ENCODE data around the gene SELPLG.

The SELPLG gene

GRCh38 chr12:108605690-108606406, 27.8 kb downstream of the SELPLG start:
- DNase-seq (ENCODE audit: low read depth in 1 of 2, low spot score in 1 of 2), result no peak

DNA sequence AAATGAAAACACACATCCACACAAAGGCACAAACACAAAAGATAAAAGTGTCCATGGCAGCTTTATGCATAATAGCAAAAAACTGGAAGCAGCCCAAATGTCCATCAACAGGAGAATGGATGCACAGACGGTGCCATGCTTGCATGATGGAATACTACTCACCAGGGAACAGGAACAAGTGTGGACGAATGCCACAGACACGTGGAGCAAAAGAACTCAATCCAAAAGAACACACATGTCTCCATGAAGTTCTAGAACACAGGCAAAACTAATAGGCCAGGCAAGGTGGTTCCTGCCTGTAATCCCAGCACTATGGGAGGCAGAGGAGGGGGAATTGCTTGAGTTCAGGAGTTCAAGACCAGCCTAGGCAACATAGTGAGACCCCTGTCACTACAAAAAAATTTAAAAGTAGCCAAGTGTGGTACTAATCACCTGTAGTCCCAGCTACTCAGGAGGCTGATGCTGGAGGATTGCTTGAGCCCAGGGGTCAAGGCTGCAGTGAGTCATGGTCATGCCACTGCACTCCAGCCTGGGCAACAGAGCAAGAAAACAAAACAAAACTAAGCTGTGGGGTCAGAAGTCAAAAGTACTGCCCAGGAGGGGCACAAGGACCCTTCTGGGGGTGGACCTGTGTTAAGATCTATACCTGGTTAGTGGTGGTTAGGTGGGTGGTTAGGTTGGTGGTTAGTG, 28.5 kb downstream of the SELPLG start:
- no peak for DNase-seq (ENCODE audit: low read depth in 1 of 2, low spot score in 1 of 2)

DNA sequence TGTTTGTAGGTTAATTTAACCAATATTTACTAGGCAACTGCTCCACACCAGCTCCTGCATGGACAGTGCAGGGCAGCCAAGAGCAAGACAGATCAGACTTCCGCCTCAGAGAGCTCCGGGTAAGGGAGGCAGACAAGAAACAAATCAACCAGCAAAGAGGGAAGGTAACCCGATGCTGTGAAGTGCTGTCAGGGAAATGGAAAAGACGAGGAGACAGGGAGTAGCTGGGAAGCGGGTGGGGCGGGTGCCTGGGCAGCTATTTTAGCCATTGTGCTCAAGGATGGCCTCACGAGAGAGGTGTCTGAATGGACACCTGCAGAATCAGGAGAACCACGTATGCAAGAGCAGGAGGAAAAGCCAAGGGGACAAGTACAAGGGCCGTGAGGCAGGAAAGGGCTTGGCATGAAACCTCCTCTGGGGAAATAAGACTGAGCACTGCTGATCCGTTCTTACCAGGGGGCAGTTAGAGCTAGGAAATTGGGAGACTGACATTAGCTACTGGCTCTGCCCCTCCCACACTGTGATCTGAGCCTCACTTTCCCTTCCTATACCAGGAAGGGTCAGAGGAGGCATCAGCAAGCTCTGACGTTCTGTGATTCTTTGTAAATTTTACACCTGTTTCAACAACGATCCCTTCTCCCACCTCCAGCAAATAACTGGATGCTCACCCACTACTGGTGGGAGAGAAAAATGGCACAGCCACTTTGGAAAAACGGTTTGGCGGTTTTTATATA, 29.3 kb downstream of the SELPLG start:
- DNase-seq (ENCODE audit: low read depth in 1 of 2, low spot score in 1 of 2), result no peak

GRCh38 chr12:108603743-108604142, 30.0 kb downstream of the SELPLG start:
- DNase-seq (ENCODE audit: low read depth in 1 of 2, low spot score in 1 of 2), result no peak

GRCh38 chr12:108602976-108603704, 30.6 kb downstream of the SELPLG start:
- DNase-seq (ENCODE audit: low read depth in 1 of 2, low spot score in 1 of 2), result no peak

DNA sequence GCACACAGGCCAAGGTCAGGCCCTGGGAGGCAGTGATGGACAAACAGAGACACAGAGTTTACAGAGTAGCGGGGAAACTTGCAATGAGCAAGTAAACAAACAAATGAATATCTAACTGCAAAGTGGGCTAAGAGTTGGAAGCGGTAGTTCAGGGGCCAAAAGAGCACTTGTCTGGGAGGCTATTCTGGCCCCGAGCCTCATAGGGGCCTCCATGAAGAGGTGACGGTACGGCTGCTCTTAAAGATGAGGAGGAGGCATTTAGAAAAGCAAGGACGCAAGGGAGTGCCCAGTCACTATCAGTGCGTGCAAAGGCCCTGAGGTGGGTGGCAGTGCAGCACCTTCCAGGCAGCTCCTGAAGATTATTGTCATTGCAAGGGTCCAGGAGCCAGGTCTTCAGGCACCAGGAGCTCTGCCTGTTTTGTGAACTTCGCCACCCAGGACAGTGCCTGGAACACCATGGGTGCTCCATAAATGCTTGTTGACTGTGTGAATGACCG, 31.4 kb downstream of the SELPLG start:
- no peak for DNase-seq (ENCODE audit: low read depth in 1 of 2, low spot score in 1 of 2)

DNA sequence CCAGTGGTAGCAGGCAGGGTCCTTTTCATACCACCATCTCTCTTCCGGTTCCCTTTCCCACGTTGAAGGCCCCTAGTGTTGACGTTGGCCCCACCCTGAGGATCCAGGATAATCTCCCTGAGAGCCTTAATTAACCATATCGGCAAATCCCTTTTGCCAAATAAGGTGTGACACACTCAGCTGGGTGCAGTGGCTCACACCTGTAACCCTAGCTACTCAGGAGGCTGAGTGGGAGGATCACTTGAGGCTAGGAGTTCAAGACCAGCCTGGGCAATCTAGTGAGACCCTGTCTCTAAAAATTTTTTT, 33.0 kb downstream of the SELPLG start:
- DNase-seq (ENCODE audit: low read depth in 1 of 2, low spot score in 1 of 2), result no peak

DNA sequence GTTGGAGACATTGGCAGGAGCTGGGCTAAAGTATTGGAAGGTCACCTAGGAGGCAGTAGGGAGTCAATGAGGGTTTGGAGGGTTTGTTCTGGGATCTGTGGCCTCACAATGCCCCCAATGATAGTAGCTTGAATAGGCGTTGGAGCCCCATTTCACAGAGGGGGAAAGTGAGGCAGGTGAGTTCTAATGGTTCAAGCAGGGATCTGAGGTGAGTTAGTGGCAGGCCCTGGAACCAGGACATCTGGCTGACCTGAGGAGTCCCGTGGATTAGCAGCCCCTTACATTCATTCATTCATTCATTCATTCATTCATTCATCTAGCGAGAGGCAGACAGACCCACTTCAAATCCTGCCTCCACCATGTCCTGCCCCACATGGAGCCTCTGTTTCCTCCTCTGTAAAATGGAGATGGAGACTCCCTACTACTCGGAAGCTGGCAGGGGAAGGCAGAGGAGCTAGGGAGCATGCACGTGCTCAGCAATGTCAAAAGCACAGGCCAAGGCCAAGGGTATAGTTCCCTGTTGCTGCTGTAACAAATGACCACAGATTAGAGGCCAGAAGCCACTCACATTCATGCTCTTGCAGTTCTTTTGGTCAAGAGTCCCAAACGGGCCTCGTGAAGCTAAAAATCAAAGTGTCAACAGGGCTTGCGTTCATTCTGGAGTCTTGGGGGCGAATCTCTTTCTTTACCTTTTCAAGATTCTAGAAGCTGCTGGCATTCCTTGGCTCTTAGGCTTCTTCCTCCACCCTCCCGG, 33.6 kb downstream of the SELPLG start:
- DNase-seq (ENCODE audit: low read depth in 1 of 2, low spot score in 1 of 2), result no peak

DNA sequence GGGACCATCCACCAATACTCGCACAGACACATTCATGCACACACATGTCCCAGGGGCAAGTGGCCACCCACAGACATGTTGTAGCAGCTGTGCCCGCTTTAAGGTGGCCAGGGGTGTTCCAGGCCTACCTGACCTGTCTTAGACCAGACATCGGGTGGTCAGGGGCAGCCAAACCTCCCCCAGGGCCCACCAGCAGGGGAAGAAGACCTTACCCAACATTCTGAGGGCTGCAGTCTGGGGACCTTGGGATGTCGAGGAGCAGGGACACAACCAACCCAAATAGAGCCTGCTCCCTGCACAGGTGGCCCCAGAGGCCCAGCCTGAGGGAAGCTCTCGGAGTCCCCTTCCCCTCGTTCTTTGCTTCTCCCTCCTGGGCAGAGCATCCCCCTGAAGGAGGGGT, 34.2 kb downstream of the SELPLG start:
- no peak for DNase-seq (ENCODE audit: low read depth in 1 of 2, low spot score in 1 of 2)

DNA sequence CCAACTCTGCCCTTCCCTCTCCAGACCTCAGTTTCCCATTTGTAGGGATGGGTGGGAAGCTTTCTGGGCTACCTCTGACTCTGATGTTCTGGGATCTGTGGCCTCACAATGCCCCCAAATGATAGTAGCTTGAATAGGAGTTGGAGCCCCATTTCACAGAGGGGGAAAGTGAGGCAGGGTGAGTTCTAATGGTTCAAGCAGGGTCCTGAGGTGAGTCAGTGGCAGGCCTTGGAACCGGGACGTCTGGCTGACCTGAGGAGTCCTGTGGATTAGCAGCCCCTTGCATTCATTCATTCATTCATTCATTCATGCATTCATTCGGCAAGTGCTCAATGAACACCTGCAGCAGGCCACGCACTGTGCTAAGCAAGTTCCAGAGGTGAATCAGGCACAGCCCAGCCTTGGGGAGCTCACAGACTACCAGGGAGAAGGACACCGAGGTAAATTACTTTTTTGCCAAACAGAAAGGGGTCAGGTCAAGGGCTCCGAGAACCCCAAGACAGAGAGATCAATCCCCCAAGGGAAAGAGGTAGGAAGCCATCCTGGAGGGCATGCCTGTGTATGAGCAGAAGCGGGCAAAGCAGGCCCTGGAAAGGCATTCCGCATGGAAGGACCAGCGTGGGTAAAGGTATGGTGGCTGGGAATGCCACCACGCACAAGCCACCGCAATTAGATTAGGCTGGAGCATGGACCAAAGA, 35.0 kb downstream of the SELPLG start:
- no peak for DNase-seq (ENCODE audit: low read depth in 1 of 2, low spot score in 1 of 2)

DNA sequence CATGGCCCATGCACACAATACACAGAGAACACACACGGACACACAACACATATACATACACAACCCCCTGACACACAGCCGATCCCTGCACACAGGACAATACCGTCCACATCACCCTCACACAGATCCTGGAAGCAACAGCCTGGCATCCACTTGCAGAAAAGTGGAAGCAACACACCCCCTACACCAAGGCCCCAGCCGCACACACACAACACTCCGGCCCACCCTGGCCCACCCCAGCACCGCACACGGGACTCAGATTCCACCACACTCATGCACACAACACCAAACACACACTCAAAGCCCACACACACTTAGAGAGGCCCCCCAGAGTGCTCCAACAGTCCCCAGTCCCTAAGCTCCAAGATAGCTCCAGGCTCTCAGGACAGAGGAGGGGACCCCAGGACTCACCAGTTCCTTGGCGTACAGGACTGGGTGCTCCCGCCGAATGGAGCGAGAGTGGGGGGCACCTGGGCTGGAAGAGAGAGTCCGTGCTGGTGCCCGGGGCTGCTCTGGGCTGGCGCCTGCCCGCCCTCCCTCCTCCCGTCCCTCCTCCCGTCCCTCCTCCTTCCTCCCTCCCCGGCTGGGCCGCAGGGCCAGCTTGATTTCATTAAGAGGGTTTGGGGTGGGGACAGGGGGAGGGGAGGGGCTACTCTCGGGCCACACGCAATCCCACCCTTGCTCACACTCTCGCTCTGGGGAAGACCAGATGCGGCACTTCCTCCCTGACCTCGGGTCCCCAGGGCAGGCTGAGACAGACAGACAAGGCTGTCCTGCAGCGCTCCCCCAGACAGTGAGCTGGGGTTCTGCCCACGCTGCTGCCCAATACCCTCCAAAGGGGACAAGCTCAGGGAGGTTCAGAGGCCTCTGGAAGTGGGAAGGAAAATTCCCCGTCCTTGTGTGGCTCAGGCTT, 35.9 kb downstream of the SELPLG start, which contains the start of gene TMEM119:
TMEM119 (minus strand) TSS at position 526 of the 913 bp plus-strand sequence. CDS start 5,701 bp downstream, outside the sequence.
- no peak for DNase-seq (ENCODE audit: low read depth in 1 of 2, low spot score in 1 of 2)

DNA sequence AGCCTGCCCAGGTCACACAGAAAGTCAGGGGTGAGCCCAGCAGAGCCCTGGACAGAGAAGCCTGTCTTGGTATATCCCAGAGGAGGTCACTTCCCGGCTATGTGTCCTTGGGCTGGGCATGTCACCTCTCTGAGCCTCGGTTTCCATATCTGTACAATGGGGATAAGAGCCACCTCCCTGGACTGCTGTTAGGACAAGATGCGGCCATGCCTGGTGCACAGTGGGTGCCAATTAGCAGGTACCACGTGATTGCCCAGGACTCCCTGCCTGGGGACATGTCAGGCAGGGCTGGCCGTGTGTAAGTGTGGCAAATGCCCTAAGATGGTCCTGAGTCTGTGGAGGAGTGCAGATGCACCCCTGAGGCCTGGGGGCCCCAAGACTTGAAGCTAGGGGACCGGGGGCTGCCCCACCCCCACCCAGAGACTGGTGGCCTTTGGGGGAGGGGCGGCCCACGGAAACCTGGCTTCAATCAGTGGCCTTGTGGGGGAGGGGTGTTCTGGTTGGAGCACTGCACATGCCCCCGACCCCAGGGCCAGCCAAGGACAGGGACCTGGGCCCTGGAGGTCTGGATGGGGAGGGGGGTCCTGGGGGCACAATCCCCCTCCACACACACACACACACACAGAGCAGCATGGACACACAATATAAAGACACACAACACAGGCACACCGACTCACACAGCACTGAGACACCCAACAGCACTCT, 36.7 kb downstream of the SELPLG start:
- DNase-seq (ENCODE audit: low read depth in 1 of 2, low spot score in 1 of 2), result no peak

DNA sequence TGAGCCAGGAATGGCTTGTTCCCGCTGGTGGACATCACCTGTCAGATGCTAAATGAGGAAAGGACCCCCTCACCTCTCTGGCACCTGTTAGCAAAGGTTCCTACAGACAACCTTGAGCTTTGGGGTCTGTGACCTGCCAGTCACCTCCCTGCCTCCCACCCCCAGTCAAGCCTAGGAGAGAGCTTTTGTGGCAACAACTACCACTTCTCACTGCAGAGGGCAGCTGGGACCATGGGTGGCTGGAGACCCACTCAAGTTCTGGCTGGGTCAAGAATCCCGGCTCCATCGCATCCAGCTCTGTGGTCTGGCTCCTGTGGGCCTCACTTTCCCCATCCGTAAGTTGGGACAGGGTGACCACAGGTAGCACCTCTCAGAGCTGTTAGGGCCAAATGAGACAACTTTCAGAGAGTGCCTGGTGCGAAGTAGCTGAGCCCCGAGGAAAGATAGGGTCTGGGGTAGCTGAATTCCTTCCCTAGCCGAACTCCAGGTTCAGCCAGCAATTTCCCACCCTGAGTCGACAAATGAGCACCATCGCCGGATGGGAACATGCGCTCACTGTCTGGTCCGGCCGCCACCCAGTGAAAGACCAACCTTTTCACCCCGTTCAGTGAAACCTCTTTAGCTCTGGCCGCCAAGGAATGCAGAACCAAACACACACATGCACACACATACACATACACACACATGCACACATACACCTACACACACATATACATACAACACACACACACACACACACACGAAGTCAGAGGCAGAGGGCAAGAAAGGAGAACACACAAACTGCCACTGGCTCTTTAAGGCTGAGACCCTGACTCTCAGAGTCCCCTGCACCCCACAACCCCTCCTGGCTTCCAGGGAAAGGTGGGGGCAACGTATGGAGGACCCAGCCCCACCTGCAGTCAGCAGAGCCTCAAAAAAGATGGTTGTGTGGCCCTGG, 37.7 kb downstream of the SELPLG start:
- DNase-seq (ENCODE audit: low read depth in 1 of 2, low spot score in 1 of 2), result no peak

DNA sequence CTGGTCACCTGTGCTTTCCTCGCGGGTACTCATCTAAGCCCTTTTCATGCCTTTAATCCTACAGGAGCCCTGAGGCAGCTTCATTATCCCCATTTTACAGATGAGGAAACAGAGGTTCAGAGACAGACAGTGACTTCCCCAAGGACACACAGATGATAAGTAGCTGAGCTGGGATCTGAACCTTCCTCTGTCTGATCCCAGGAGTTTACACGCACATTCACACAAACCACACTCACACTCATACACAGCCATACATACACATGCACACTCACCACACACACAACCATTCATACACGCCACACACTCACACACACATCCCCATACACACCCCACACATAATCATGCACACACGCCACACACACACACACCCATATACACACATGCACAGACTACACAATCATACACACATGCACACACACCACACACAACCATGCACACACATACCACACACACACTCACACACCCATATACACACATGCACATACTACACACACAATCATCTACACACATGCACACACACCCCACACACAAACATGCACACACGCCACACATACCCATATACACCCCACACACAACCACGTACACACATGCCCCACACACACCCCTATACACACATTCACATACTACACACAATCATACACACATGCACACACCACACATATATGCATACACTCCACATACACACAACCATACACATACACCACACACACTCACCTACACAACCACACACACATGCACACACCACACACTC, 38.6 kb downstream of the SELPLG start:
- DNase-seq (ENCODE audit: low read depth in 1 of 2, low spot score in 1 of 2), result no peak

- no peak for DNase-seq (ENCODE audit: low read depth in 1 of 2, low spot score in 1 of 2)
Observed at GRCh38 chr12:108594323-108594903, 39.3 kb downstream of the SELPLG start.

Data from activated T-helper 1 cell treated with anti-CD3 and anti-CD28 coated beads, Interleukin-2, amount 50 U/mL, for 16 hours (primary cell).